NCI-H2196 treated with DMSO at 0.1 percent for 48 hours (cell line): ENCODE results near the gene GSG1L.

ENCODE experiments used
- DNase-seq: peaks from one replicate; lab custom pipeline; 2025; ENCODE audit not compliant: unreplicated experiment; lab: John Stamatoyannopoulos, UW

GSG1L gene

DNA sequence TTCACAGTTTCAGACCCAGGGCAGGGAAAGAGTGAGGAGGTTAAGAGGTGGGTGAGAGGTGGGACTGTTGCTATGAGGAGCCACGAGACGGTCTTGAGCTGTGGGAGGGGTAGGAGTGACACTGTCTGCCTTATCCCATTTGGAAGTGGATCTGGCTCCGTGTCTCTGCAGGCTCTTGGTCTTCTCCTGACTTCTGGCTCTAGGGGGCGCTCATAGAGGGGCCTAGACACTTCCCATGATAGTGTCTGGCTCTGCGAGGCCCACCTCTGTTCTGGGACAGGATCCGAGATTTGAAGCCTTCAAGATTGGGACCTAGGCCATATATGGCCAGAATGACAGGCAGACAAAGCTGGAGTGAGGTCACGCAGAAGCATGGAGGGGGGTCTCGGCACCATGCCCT, 204.5 kb downstream of the GSG1L start:
- DNase-seq: no peak

DNA sequence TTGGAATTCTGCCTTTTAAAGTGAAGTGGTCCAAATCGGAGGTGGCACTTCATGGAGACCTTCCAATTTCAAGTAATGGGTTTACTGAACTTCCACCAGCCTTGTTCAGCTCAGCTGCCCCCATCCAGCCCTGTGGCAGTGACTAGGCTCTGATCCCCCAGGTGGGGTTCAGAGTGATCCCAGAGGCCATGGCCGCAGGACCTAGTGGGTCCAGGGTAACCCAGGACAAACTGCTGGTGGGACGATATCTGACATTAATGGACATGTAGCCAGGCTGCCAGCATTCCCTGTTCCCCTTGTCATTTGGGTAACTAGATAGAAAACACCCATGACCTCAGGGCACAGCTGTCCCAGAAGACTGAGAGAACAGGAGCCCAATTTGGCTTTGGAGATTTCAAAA, 209.9 kb downstream of the GSG1L start:
- no peak for DNase-seq

DNA sequence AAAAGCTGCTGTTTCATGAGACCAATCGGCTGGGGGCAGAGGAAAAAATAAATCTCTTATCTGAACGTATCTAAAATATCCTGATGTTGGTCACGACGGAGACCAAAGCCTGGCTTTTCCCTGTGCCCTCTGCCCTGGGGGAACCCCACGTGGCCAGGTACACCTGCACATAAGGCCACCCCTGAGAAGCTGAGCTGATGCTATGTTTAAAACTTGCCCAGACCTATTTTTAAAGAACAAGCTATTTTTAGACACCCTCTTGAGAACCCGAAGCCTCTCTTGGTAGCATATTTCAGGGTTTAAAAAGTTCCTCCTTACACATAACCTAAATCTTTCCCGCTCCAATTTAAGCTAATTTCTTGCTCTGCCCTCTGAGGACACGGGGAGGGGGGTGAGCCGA, 210.4 kb downstream of the GSG1L start:
- DNase-seq: no peak

DNA sequence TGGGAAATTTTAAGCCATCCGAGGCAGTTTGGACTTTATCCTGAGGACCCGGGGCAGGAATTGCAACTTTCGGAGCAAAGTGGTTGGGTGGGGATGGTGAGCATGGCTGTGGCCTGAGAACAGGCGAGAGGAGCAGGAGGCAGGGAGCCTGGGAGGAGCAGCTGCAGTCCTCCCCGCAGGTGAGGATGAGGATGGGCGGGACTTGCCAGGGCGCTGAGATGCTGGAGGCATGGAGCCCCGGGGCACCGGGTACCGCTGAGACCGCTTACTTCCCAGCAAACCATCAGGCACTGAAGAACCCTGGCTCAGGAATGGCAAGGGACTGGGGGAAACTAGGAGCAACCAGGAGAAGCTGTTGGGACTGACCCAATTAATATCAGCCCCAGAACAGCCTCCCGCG, 210.8 kb downstream of the GSG1L start:
- DNase-seq: no peak

DNA sequence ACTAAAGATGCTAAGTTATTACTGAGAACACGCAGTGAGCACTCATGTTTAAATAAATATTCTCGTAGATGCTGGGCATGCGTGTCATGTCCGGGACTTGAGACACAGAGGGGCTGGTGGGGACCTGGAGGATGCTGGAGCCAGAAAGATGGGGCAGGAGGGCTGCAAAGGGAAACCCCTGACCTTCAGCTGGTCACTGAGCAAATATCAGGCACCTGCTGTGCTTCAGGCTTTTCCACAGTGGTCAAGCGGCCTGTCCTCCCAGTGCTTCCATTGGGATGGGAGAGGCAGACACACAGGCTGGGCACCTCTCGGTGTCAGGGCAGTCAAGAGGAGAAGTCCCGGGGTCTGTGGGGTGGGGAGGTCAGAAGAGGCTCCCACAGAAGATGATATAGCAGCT, 211.4 kb downstream of the GSG1L start:
- no peak for DNase-seq

DNA sequence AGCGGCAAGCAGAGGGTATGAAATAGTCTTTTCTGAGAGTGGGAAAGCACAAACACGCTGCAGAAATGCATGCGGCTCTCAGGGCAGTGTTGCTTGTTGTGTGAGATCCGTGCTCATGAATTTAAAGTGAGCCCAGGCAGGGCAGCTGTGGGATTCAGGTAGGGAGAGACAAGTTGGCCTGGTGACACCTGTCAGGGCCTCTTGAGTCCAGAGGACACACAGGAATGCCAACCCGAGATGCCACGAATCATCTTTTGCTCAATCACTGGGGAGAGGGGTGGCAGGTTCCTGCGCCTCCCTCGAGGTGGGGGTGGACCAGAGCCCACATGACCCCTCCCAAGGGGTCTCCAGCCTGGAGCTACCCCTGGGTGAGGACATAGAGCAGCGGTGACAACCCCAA, 211.9 kb downstream of the GSG1L start:
- DNase-seq: no peak

DNA sequence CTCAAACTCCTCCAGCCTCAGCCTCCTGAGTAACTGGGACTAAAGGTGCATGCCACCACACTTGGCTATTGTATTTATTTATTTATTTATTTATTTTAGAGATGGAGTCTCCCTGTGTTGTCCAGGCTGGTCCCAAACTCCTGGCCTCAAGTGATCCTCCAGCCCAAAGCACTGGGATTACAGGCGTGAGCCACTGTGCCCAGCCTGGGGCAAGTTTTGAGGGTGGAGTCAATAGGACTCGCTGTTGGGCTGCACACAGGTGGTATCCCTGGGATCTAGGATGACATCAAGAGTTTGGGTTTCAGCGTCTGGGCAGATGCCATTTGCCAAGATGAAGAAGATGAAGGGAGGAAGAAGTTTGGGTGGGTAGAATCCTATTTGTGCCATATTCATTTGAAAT, 213.9 kb downstream of the GSG1L start:
- DNase-seq: no peak

DNA sequence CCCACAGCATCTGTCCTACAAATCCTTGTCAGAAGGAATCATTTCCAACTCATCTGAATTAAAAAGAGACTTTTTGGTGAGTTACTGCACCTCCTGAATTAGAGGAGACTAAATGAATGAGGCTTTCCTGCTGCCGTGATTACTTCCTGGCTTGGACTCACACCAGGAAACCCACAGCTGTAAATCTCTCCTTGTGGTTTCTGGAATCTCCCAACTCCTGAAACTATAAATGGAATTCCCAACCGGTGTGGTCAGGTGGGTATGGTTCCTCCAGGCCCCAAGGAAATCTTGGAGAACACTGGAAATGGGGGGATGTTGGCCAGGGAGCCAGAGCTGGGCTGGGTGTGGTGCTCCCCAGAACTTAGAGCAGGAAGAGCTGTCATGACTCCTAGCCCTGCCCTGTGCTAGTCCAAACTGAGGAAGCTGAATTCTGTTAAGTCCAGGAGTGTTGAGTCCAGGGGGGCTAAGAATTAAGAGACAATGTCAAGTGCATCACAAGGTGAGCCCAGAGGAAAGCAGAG, 216.4 kb downstream of the GSG1L start:
- DNase-seq: no peak

DNA sequence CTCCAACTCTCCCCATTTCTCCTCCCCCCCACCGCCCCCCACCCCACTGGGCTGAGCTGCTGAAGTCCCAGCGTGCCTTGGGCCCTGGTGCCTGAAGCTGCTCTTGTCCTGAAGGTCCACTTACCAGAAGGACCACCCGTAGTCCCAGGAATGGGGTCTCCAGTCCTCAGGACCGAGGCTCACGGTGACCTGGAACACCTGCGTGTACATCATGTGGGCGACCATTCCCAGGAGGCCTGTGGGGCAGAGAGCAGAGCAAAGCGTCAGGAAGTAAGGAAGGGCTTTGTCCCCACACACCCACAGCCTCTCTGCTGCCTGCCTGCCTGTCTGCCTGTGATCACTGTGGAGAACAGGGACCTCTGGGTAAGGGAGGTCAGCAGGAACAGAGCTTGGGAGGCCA, 218.7 kb downstream of the GSG1L start:
- DNase-seq: no peak

DNA sequence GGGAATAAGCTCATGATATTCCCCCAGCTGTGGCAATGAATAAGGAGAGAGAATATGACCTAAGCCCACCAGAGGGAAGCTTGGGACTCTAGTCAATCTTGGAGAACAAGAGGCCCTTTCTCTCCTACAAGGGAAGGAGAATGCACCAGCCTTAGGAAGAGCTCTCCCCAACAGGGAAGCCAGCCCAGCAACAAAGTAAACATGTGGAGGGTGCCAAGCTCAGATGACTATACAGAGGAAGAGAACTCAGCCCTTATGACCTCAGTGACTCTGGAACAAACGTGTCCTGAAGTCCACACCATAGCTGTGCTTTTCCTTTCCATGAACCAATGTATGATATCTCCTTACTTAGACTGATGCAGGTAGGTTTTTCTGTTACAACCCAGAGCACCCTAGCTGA, 219.7 kb downstream of the GSG1L start:
- no peak for DNase-seq

DNA sequence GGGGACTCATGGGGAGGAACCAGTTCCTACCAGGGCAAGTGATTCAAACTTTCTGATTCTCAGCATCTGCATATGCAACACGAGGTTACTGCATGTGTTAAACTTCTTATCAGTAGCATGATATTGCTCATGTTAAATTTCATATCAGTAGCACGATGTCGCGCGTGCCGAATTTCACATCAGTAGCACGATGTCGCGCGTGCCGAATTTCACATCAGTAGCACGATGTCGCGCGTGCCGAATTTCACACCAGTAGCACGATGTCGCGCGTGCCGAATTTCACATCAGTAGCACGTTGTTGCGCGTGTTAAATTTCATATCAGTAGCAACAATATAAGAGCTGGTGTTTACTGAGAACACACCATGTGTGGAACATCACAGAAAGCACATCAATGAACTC, 221.6 kb downstream of the GSG1L start:
- no peak for DNase-seq

DNA sequence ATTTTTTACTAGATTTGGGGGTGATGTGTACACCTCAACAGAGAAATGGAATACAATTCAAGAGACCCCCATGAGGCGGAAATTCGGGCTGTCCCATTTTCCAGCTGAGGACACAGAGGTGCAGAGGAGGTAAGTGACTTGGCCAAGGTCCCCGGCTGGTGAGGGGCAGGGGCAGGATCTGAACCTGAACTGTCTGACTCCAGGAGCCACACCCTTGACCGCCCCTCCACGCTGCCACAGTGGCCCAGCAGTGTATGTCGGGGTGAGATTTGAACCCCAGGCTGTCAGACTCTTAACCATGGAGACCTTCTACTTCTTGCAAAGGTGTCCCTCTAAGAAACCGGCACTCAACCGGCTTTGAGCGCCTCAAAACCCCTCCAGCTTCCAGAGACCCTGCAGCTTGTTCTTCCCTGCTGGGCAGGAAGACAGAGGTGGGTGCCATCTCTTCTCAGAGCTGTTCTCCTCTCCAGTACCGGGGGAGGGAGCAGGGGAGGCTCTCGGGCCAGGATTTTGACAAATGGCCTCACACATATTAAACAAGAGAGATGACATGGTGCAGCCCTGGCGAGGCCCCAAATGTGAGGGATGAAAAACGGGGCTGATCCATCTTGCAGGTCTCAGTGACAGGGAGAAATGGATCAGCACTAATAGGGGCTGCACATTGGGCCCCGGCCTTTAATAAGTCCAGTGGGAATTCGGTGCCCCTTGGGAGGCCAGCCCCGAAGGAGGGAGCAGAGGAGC, 222.3 kb downstream of the GSG1L start:
- DNase-seq: no peak

DNA sequence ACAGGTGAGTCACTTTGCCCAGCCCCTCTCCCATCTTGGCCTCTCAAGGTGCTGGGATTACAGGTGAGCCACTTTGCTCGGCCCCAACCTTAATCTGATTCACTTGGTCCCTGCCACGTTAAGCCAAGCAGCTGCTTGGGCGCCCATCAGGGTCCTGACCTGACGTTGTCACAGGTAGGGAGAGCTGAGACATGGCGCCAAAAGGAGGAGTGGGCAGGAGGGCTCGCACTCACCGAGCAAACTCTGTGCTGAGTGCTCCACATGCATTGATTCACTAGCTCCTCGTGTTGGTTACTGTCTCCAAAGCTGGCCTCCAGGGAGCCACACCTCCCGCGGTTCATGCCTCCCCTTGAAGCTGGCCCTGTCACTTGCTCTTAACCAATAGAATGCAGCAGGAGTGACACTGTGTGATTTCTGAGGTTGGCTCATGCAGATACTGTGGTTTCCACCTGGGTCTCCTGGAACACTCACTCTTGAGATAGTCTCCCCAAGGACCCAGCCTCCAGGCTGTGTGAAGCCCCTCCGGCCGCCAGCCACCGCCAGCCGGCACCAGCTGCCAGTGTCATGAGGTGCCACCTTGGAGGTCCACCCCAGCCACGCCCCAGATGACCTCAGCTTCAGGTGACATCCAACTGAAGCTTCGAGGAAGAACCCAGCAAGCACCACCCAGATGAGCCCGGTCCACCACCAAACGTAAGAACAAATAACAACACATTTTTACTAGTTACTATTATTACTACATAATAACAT, 223.0 kb downstream of the GSG1L start:
- DNase-seq: no peak

DNA sequence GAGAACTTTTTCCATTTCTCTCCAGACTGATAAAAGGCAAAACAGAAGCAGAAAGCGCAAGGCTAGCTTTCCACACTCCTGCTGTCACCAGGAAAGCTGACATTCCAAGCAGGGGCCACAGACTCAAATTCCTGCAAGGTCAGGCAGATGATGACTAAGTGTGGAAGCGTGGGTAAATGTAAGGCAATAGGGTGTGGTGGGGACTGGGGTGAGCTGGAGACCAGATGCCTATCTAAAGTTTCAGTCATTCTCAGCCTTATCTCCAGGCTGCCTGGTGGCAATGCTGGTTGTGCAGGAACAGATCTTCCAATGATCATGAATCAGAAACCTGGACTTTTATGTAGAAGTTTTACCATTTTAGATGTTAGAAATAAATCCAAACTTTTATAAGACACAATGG, 224.1 kb downstream of the GSG1L start:
- DNase-seq: no peak

DNA sequence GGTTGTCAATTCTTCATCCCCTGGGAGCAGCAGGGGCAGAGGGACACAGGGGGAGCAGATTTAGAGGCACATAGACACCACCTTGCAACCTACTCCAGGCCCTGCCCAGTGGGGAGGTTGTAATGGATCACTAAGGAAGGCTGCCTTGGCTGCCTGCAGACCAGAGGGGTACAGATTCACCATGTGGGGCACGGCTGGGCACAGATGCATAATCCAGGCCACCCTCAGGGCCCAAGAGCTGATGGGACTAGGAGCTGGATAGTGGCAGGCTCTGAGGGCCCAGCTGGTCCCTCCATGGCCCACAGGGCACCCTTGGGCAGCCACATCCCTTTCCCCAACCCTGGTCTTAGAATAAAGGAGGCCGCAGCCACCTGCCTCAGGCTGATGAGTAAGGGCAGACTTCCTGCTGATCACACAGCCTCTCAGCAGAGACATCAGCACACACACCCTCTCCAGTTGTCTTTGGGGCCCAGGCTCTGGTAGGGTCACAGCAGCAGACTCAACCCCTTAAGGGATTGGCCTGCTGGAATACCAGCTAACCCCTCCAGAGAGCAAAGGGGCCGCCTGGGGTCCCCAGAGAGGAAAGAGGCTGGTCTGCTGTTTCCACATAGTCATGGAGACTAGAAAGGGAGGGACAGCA, 224.9 kb downstream of the GSG1L start:
- no peak for DNase-seq

DNA sequence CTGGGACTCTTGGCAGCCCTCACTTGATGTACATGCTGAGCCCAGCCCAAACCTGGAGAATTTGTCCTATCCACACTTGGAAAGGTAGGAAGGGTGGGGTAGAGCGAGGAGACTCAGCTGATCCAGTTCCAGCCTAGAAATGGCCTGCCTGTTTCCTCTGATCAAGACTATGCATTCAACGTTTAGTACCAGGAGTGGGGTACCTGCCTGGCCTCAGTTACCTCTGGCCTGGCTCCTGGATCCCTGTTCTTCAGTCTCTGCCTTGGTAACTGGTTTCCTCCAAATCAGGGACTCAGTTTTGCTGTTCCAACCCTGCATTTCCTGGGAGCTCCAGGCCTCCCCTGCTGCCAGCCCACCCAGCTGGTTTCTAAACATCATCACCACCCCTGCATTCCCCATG, 233.5 kb downstream of the GSG1L start:
- DNase-seq: no peak

DNA sequence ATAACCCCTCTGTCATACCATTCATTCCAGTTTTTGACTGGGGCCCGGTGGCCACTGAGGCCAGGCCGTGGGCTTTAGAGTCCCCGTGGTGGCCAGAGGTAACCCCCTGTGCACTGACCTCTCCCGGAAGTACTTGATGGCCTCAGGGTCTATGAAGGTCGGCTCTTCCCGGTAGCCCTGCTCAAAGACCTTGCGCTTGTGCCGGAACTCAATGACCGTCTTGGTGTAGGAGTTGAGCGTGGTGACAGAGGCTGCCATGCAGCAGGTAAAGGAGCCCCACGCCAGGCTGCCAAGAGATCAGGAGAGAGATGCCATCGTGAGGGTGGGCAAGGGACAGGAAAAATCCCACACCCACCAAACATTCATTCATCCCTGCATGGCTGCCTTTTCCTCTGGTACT, 234.8 kb downstream of the GSG1L start:
- DNase-seq: no peak

DNA sequence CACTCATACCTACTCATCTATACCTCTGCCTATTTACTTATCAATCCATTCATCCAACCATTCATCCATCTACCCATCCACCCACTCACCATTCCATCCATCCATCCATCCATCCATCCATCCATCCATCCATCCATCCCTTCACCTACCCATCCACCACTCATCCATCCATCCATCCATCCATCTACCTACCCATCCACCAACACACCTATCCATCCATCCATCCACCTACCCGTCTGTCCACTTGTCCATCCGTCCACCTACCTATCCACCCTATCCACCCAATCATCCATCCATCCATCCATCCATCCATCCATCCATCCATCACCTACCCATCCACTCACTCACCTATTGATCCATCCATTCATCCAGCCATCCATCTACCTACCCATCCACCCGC, 235.7 kb downstream of the GSG1L start:
- DNase-seq: no peak

DNA sequence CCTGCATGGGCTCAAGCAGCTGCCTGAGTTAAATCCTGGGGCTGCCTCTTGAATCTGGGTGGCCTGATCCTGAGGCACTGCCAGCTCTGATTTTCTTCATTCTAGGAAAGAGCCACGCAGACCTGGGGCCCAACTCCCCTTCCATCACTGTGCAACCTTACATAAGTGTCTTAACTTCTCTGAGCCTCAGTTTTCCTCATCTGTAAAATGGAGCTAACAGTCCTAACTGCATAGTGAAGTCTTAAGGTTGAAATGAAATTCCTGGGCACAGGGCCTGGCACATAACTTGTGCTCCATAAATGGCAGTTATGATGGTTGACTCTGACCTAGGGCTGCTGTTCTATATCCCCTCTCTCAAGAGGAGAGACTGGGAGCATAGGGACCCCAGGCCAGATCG, 236.6 kb downstream of the GSG1L start:
- DNase-seq: no peak

DNA sequence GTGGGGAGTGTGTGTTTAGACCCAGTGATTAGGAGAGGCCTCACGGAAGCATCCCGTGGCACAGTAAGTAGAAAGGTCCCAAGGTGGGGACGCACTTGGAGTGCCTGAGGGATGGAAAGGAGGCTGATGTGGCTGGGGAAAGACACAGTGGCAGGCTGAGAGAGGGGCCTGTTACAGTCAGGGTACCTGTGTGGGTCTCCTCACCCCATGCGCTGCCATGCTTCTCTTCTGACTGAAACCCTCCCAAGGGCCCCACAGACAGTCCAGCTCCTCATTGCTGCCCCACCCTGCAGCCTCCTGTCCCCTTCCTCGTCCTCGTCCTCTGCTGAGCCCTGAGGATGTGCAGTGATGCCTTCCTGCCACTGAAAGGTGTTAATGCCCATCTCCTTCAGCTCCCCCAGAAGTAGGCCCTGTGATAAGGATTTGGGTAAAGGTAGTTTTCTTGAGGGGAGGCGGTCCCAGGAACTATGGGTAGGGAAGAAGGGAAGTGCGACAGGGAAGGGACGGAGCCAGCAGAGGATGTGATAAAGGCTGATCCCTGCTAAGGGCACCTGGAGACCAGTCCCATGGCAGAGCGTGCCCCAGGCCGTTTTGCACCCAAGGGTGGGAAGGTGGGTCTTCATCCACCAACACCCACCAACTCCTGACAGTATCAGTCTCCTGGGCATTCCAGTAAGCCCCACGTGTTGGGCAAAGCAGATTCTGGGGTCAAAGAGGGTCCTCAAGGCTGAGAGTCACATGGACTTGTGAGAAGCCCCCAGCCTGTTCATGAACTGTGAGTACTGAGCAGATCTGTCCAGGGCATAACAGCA, 237.2 kb downstream of the GSG1L start:
- no peak for DNase-seq

DNA sequence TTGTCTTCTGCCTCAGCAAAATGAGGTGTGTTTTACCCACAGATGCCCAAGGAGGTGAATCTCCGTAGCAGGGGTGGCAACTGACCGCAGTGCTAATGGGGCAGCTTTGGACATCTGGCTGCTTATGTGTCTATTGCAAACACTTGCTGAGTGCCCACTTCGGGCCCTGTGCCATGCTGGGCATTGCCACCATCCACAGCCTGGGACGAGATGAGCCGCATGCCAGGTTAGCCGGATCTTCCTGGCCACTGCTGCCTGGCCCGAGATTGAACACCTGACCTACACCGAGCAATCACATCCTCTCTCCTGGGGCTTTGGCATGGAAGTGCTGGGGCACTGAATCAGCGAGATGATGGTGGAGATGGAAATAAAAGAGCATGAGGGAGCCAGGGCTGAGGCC, 238.7 kb downstream of the GSG1L start:
- no peak for DNase-seq
